ENCODE results near the gene PSKH1. TPM values are rescaled to one million over a fixed set of nuclear protein-coding genes. Genes with fewer than 3 reads are reported as not detected.

The PSKH1 gene
- total and polyA plus RNA-seq, 3 donors from 2014 or later: 47.7 to 66.8 (median 50.5) TPM

- intact Hi-C loops (cut with DNase I; ENCODE audit: low total_unique reads): no loop called here
- no peak for TF ChIP-seq POLR2A (IDR thresholded peaks at IDR 0.05)
- TF ChIP-seq, protein P1, sequence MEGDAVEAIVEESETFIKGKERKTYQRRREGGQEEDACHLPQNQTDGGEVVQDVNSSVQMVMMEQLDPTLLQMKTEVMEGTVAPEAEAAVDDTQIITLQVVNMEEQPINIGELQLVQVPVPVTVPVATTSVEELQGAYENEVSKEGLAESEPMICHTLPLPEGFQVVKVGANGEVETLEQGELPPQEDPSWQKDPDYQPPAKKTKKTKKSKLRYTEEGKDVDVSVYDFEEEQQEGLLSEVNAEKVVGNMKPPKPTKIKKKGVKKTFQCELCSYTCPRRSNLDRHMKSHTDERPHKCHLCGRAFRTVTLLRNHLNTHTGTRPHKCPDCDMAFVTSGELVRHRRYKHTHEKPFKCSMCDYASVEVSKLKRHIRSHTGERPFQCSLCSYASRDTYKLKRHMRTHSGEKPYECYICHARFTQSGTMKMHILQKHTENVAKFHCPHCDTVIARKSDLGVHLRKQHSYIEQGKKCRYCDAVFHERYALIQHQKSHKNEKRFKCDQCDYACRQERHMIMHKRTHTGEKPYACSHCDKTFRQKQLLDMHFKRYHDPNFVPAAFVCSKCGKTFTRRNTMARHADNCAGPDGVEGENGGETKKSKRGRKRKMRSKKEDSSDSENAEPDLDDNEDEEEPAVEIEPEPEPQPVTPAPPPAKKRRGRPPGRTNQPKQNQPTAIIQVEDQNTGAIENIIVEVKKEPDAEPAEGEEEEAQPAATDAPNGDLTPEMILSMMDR (IDR thresholded peaks at IDR 0.05): no peak
- no peak for DNase-seq
- Histone ChIP-seq H3K27ac (no peak overlapping the region), H3K4me3 (no peak overlapping the region), H3K27me3 (no peaks in the 10 kb centered on the region), H3K9me3 (no peaks in the 10 kb centered on the region), H3K36me3 (ENCODE audit: low read depth, missing control alignments) (no peaks in the 10 kb centered on the region), H3K4me1 (peaks cover 18% of the 10 kb centered on the region)
- 86 to 96% methylated on average over 2 to 6 of the region's 6 CpGs for WGBS, 2 donors
Observed at GRCh38 chr16:67878232-67878631, 14.8 kb upstream of the PSKH1 start.

- TF ChIP-seq, protein P1 (IDR thresholded peaks at IDR 0.05): no peak
- TF ChIP-seq POLR2A (IDR thresholded peaks at IDR 0.05): no peak
- 95% methylated on average over 9 of the region's 9 CpGs; no CpG with 5 or more reads in 1 of the 2 donors for WGBS, 2 donors
- no peak for DNase-seq
- intact Hi-C loops (cut with DNase I; ENCODE audit: low total_unique reads): no loop called here
- H3K4me1 ChIP-seq: peaks cover 15% of the 10 kb centered on the region
- no peaks in the 10 kb centered on the region for H3K27me3 ChIP-seq
- no peak overlapping the region for H3K27ac ChIP-seq
- no peak overlapping the region for H3K4me3 ChIP-seq
- no peaks in the 10 kb centered on the region for H3K36me3 ChIP-seq (ENCODE audit: low read depth, missing control alignments)
- no peaks in the 10 kb centered on the region for H3K9me3 ChIP-seq
Observed at GRCh38 chr16:67878846-67879245, 14.2 kb upstream of the PSKH1 start.

DNA sequence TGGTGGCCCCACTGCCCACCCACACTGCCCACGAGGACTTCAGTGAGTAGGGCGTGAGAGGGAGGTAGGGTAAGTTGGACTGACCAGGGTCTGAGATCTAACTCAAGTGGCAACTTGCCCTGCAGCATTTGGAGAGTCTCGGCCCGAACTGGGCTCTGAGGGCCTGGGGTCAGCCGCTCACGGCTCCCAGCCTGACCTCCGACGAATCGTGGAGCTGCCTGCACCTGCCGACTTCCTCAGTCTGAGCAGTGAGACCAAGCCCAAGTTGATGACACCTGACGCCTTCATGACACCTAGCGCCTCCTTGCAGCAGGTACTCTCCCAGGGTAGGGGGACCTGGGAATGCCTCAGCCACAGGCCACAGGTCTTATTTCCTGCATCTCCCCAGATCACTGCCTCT is 13.6 kb upstream of the PSKH1 start:
- DNase-seq: no peak
- no peak overlapping the region for H3K27ac ChIP-seq
- no peaks in the 10 kb centered on the region for H3K36me3 ChIP-seq (ENCODE audit: low read depth, missing control alignments)
- no peak overlapping the region for H3K4me3 ChIP-seq
- H3K4me1 ChIP-seq: peaks cover 11% of the 10 kb centered on the region
- no peak for TF ChIP-seq POLR2A (IDR thresholded peaks at IDR 0.05)
- TF ChIP-seq, protein P1 (IDR thresholded peaks at IDR 0.05): no peak
- no peaks in the 10 kb centered on the region for H3K27me3 ChIP-seq
- WGBS, 2 donors: 89 to 93% methylated on average over 3 to 12 of the region's 12 CpGs
- intact Hi-C loops (cut with DNase I; ENCODE audit: low total_unique reads): no loop called here
- H3K9me3 ChIP-seq: no peaks in the 10 kb centered on the region

GRCh38 chr16:67879936-67880335 is 13.1 kb upstream of the PSKH1 start:
- no peak for TF ChIP-seq POLR2A (IDR thresholded peaks at IDR 0.05)
- TF ChIP-seq, protein P1 (IDR thresholded peaks at IDR 0.05): no peak
- H3K36me3 ChIP-seq (ENCODE audit: low read depth, missing control alignments): no peaks in the 10 kb centered on the region
- H3K4me3 ChIP-seq: no peak overlapping the region
- no peak for DNase-seq
- intact Hi-C loops (cut with DNase I; ENCODE audit: low total_unique reads): no loop called here
- 71 to 100% methylated on average over 3 to 5 of the region's 5 CpGs for WGBS, 2 donors
- no peaks in the 10 kb centered on the region for H3K9me3 ChIP-seq
- H3K27ac ChIP-seq: no peak overlapping the region
- no peaks in the 10 kb centered on the region for H3K27me3 ChIP-seq
- H3K4me1 ChIP-seq: peaks cover 12% of the 10 kb centered on the region

DNA sequence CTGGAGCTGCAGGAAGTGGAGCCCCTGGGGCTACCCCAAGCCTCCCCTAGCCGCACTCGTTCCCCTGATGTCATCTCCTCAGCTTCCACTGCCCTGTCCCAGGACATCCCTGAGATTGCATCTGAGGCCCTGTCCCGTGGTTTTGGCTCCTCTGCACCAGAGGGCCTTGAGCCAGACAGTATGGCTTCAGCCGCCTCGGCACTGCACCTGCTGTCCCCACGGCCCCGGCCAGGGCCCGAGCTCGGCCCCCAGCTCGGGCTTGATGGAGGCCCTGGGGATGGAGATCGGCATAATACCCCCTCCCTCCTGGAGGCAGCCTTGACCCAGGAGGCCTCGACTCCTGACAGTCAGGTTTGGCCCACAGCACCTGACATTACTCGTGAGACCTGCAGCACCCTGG is 12.5 kb upstream of the PSKH1 start:
- Histone ChIP-seq H3K4me1 (peaks cover 10% of the 10 kb centered on the region), H3K27ac (no peak overlapping the region), H3K36me3 (ENCODE audit: low read depth, missing control alignments) (no peaks in the 10 kb centered on the region), H3K4me3 (no peak overlapping the region), H3K27me3 (no peaks in the 10 kb centered on the region), H3K9me3 (no peaks in the 10 kb centered on the region)
- no peak for DNase-seq
- TF ChIP-seq, protein P1 (IDR thresholded peaks at IDR 0.05): no peak
- no peak for TF ChIP-seq POLR2A (IDR thresholded peaks at IDR 0.05)
- WGBS, 2 donors: 92 to 94% methylated on average over 13 of the region's 13 CpGs
- intact Hi-C loops (cut with DNase I; ENCODE audit: low total_unique reads): no loop called here

Measured in testis (tissue), 3 donors.